ENCODE measurements around the gene ZFAND3.

GRCh38 chr6:37819802-37820717, 533 bp downstream of the ZFAND3 start:
- TF ChIP-seq, protein P1, sequence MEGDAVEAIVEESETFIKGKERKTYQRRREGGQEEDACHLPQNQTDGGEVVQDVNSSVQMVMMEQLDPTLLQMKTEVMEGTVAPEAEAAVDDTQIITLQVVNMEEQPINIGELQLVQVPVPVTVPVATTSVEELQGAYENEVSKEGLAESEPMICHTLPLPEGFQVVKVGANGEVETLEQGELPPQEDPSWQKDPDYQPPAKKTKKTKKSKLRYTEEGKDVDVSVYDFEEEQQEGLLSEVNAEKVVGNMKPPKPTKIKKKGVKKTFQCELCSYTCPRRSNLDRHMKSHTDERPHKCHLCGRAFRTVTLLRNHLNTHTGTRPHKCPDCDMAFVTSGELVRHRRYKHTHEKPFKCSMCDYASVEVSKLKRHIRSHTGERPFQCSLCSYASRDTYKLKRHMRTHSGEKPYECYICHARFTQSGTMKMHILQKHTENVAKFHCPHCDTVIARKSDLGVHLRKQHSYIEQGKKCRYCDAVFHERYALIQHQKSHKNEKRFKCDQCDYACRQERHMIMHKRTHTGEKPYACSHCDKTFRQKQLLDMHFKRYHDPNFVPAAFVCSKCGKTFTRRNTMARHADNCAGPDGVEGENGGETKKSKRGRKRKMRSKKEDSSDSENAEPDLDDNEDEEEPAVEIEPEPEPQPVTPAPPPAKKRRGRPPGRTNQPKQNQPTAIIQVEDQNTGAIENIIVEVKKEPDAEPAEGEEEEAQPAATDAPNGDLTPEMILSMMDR (IDR thresholded peaks at IDR 0.05): no peak
- no peak for TF ChIP-seq POLR2A (IDR thresholded peaks at IDR 0.05; ENCODE audit: low read length)
- no peak for TF ChIP-seq HEYL (CRISPR knock-in tag; IDR thresholded peaks at IDR 0.05)
- TF ChIP-seq POLR2AphosphoS2 (conservative IDR thresholded peaks at IDR 0.05; ENCODE audit: low read length): no peak
- TF ChIP-seq, protein P2, sequence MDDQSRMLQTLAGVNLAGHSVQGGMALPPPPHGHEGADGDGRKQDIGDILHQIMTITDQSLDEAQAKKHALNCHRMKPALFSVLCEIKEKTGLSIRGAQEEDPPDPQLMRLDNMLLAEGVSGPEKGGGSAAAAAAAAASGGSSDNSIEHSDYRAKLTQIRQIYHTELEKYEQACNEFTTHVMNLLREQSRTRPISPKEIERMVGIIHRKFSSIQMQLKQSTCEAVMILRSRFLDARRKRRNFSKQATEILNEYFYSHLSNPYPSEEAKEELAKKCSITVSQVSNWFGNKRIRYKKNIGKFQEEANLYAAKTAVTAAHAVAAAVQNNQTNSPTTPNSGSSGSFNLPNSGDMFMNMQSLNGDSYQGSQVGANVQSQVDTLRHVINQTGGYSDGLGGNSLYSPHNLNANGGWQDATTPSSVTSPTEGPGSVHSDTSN (IDR thresholded peaks at IDR 0.05): no peak
- no peak; a peak in 1 of 5 replicates for TF ChIP-seq JUN (IDR thresholded peaks at IDR 0.05)
- no peak for TF ChIP-seq JUNB (IDR thresholded peaks at IDR 0.05)
- no peak for TF ChIP-seq GATA3 (IDR thresholded peaks at IDR 0.05; ENCODE audit: borderline replicate concordance)
- TF ChIP-seq CEBPB (IDR thresholded peaks at IDR 0.05): peak; percentile 32 to 79; a peak in 3 of 4 replicates
- TF ChIP-seq RNF2 (IDR thresholded peaks at IDR 0.05; ENCODE audit: borderline replicate concordance, low read depth): no peak
- TF ChIP-seq KDM1A (IDR thresholded peaks at IDR 0.05; ENCODE audit: low read depth): no peak
- TF ChIP-seq ZFP36 (IDR thresholded peaks at IDR 0.05; ENCODE audit: borderline replicate concordance, partially characterized antibody): no peak
- no peak for TF ChIP-seq NR3C1 (IDR thresholded peaks at IDR 0.05)

Measured in A549 (cell line).